GM06990 (cell line): ENCODE results near the gene ZNF500.

ENCODE experiments used
- DNase-seq: peaks from one replicate; pipeline ENCODE4 v3.0.0-alpha.2; 2011; ENCODE audit not compliant: insufficient read length; ENCODE audit errors: extremely low read depth
- H3K27me3 ChIP-seq: replicated peaks from 2 replicates; pipeline ENCODE4 v1.6.0; 2011; ENCODE audit warnings: low read length; ENCODE audit not compliant: control insufficient read depth, insufficient read depth
- H3K36me3 ChIP-seq: 2 replicates; pipeline ENCODE4 v1.5.1; 2011; ENCODE audit warnings: low read length; ENCODE audit not compliant: control insufficient read depth, insufficient read depth
- H3K4me3 ChIP-seq: replicated peaks from 2 replicates; pipeline ENCODE4 v1.5.1; 2011; ENCODE audit warnings: low read depth, mild to moderate bottlenecking, control low read depth, low read length
- CTCF ChIP-seq: IDR thresholded peaks from 2 replicates; pipeline ENCODE4 v1.5.1; 2011; ENCODE audit warnings: low read length, control low read depth, mild to moderate bottlenecking, inconsistent platforms; ENCODE audit not compliant: insufficient read depth, poor library complexity, severe bottlenecking

Gene ZNF500

GRCh38 chr16:4798456-4798855 lies 31.5 kb upstream of the ZNF500 start:
- H3K4me3 ChIP-seq, result no peak overlapping the region
- no peaks in the 10 kb centered on the region; the same call in 1 of the 2 replicates for H3K36me3 ChIP-seq
- TF ChIP-seq CTCF, result no peak
- no peaks in the 10 kb centered on the region for H3K27me3 ChIP-seq
- no peak for DNase-seq

GRCh38 chr16:4797805-4798252 lies 30.9 kb upstream of the ZNF500 start:
- no peaks in the 10 kb centered on the region for H3K27me3 ChIP-seq

DNA sequence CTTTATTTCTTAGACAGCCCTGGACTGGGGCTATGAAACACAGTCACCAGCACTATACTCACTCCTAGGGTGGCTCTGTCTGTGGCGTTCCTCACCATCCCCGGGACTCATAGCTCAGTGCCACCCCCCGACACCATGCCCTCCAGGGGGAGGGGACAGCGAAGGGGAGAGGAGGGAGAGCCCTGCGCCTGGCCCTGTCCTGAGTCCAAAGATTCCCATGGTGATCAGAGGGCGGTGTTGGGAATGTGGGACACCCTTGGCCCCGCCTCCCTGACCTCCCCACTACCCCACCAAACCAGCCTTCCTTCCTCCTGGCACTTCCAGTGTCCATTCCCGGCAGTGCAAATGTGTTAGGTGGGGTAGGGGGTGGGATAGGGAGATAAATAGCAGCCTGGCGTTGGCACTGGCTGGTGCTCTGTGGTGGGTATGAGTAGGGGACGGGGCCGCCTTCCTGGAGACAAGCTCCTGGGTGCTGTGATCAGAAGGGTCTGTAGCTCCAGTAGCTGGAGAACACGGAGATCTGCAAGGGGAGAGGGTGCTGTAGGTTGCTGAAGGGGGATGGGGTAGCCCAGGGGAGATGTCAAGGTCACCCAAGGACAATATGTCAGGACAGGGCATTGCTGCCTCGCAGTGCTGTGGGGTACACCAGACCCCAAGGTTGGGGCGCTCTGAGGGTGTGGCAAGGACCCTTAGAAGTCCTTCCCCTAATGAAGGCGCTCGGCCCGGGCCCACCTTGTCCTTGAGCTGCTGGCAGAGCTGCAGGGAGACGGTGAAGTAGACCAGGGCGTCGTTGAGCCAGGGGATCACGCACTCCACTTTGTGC lies 30.2 kb upstream of the ZNF500 start:
- TF ChIP-seq CTCF, result no peak
- no peaks in the 10 kb centered on the region; the same call in 1 of the 2 replicates for H3K36me3 ChIP-seq
- H3K4me3 ChIP-seq, result no peak overlapping the region
- no peaks in the 10 kb centered on the region for H3K27me3 ChIP-seq
- no peak for DNase-seq

More at GRCh38 chr16:4797805-4798252, 30.9 kb upstream of the ZNF500 start:
- TF ChIP-seq CTCF, result no peak
- Histone ChIP-seq H3K36me3 (no peaks in the 10 kb centered on the region; the same call in 1 of the 2 replicates), H3K4me3 (no peak overlapping the region)
- no peak for DNase-seq

GRCh38 chr16:4795828-4796572 lies 29.0 kb upstream of the ZNF500 start:
- no peak for TF ChIP-seq CTCF
- Histone ChIP-seq H3K36me3 (no peaks in the 10 kb centered on the region; the same call in 1 of the 2 replicates), H3K4me3 (no peak overlapping the region), H3K27me3 (no peaks in the 10 kb centered on the region)
- no peak for DNase-seq

- no peaks in the 10 kb centered on the region for H3K27me3 ChIP-seq
- no peak for DNase-seq
- H3K36me3 ChIP-seq, result no peaks in the 10 kb centered on the region; the same call in 1 of the 2 replicates
- no peak within 1 kb of the TSS for H3K4me3 ChIP-seq
- no peak for TF ChIP-seq CTCF
These were observed 28.3 kb upstream of the ZNF500 start, which contains the start of gene SMIM22 for GRCh38 chr16:4795181-4795827. Gene SMIM22, plus strand, starts transcription at chr16:4795369. Its CDS starts 366 bp downstream, at chr16:4795735.
